ENCODE data around the gene WBP1. TPM values are rescaled to one million over a fixed set of nuclear protein-coding genes. Genes with fewer than 3 reads are reported as not detected.

Gene WBP1
- total RNA-seq, 2 experiments from 2014 or later, result 68.8 to 70.8 TPM

DNA sequence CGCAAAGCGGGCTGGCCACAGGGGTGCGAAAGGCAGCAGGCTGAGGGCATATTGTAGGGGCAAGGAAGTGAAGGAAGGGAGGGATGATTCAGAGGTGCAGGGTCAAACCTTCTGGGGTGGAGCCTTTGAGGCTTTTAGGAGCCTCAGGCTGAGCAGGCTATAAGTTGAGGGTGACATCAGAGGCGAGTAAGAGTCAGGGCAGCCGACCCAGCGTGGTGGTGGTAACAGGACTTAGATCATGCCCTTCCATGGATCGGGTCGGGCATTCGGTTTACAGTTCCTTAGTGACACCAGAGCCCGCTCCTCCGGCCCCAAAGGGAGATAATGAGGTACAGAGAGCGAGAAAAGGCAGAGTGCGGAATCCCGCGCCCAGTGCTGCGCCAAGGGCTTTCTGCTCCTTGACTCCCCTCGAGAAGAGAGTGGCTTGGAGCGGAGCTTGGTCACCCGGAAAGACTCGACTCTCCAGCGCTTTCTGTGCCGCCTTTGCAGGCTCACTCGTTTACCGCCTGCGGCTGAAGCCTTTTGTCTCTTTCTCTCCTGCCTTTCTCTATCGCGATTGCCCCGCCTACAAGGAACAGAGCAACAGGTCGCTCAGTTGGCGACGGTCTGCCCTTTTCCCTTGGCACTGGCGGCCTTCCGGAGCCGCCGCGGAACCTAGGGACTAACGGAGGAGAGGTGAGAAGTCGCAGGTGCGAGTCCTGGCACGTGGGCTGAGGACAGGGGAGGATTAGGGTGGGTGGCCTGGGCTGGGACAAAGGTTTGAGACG is 40.4 kb downstream of the WBP1 start:
- intact Hi-C loops (cut with micrococcal nuclease; ENCODE audit: unreplicated experiment), result no loop called here
- H3K79me2 ChIP-seq (ENCODE audit: insufficient read depth, low read depth, low read length), result no peaks in the 10 kb centered on the region
- ChIA-PET POLR2A (no interaction called here), CTCF (ENCODE audit: unreplicated experiment) (no interaction called here)
- peak; percentile 83 for TF ChIP-seq EZH2phosphoT487 (IDR thresholded peaks at IDR 0.05; ENCODE audit: borderline replicate concordance, low read depth, low read length)
- TF ChIP-seq, protein P1, sequence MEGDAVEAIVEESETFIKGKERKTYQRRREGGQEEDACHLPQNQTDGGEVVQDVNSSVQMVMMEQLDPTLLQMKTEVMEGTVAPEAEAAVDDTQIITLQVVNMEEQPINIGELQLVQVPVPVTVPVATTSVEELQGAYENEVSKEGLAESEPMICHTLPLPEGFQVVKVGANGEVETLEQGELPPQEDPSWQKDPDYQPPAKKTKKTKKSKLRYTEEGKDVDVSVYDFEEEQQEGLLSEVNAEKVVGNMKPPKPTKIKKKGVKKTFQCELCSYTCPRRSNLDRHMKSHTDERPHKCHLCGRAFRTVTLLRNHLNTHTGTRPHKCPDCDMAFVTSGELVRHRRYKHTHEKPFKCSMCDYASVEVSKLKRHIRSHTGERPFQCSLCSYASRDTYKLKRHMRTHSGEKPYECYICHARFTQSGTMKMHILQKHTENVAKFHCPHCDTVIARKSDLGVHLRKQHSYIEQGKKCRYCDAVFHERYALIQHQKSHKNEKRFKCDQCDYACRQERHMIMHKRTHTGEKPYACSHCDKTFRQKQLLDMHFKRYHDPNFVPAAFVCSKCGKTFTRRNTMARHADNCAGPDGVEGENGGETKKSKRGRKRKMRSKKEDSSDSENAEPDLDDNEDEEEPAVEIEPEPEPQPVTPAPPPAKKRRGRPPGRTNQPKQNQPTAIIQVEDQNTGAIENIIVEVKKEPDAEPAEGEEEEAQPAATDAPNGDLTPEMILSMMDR (conservative IDR thresholded peaks at IDR 0.05; ENCODE audit: low read length), result no peak
- H2AFZ ChIP-seq (ENCODE audit: low read length), result no peak overlapping the region
- H3K4me2 ChIP-seq (ENCODE audit: low read length), result peak overlapping the region; percentile 16; the same call in 1 of the 2 replicates
- H3K27ac ChIP-seq (ENCODE audit: low read depth, low read length, poor library complexity, severe bottlenecking), result no peak overlapping the region
- DNase-seq (ENCODE audit: low spot score), result no peak
- no peak overlapping the region for H3K4me3 ChIP-seq (ENCODE audit: low read depth, low read length, poor library complexity, severe bottlenecking)
- no peaks in the 10 kb centered on the region for H3K9me3 ChIP-seq (ENCODE audit: low read length)
- peaks cover 8% of the 10 kb centered on the region for H3K36me3 ChIP-seq (ENCODE audit: insufficient read depth, low read length)
- no TSS peak for BruUV-seq (replicated peaks)
- H3K4me1 ChIP-seq (ENCODE audit: insufficient read depth, low read length, poor library complexity, severe bottlenecking), result peaks cover 9% of the 10 kb centered on the region
- H4K20me1 ChIP-seq (ENCODE audit: insufficient read depth, low read length), result no peaks in the 10 kb centered on the region
- H3K9me2 ChIP-seq (ENCODE audit: insufficient read depth, low read length), result no peaks in the 10 kb centered on the region

DNA sequence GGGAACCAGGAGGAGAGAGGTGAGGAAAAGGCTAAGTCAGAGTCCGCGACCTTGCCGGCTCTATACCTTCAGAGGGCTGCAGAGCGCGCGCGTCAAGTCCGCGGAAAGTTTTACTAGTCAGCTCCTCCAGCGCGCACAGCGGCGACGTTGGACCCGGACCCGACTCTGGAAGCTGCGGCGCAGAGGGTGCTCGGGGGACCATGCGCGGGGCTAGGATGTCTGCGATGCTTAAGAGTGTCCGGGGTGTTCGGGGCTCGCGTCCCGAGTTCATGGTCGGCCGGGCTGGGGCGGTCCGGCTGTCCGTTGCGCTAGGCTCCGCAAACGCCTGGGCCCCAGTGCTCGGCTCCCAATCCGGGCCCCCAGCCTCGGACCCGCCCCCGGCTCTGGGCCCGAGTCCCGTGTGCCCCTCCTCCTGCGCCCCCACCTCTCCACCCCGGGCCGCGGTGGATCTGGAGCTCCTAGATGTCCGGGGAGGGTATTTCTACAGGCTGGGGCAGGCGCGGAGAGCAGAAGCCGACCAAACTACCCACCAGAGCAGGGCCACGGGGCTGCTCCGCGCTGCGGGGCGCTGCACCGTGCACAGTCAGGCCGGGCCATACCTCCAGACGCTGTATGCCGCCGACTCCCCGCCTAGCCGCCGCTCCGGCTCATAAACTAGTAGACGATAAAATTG is 41.2 kb downstream of the WBP1 start, which contains the start of gene LBX2:
Gene LBX2 (minus strand): TSS at position 337 of the 673 bp plus-strand sequence. CDS start 66 bp downstream, at position 271.
- no peak for TF ChIP-seq EZH2phosphoT487 (IDR thresholded peaks at IDR 0.05; ENCODE audit: borderline replicate concordance, low read depth, low read length)
- TF ChIP-seq, protein P1 (conservative IDR thresholded peaks at IDR 0.05; ENCODE audit: low read length), result no peak
- Histone ChIP-seq H3K9me3 (ENCODE audit: low read length) (no peaks in the 10 kb centered on the region), H3K4me2 (ENCODE audit: low read length) (peak within 1 kb of the TSS; percentile 16; the same call in 1 of the 2 replicates), H3K27ac (ENCODE audit: low read depth, low read length, poor library complexity, severe bottlenecking) (no peak within 1 kb of the TSS), H3K4me3 (ENCODE audit: low read depth, low read length, poor library complexity, severe bottlenecking) (no peak within 1 kb of the TSS), H3K9me2 (ENCODE audit: insufficient read depth, low read length) (no peaks in the 10 kb centered on the region), H3K4me1 (ENCODE audit: insufficient read depth, low read length, poor library complexity, severe bottlenecking) (peaks cover 9% of the 10 kb centered on the region), H3K36me3 (ENCODE audit: insufficient read depth, low read length) (0 out of 2 replicates have a peak, but pooled peaks cover under 1% of the 10 kb centered on the region), H2AFZ (ENCODE audit: low read length) (no peak within 1 kb of the TSS), H4K20me1 (ENCODE audit: insufficient read depth, low read length) (no peaks in the 10 kb centered on the region), H3K79me2 (ENCODE audit: insufficient read depth, low read depth, low read length) (no peaks in the 10 kb centered on the region)
- BruUV-seq (replicated peaks), result no TSS peak
- no peak for DNase-seq (ENCODE audit: low spot score)
- ChIA-PET POLR2A (no interaction called here), CTCF (ENCODE audit: unreplicated experiment) (no interaction called here)
- intact Hi-C loops (cut with micrococcal nuclease; ENCODE audit: unreplicated experiment), result no loop called here
